LNCAP (cell line): ENCODE measurements around the gene TAF4.

Experiments used
- CTCF ChIP-seq: fragments of 450-650 bp; IDR thresholded peaks from 2 replicates; pipeline ENCODE4 v1.5.1; 2017; ENCODE audit warnings: mild to moderate bottlenecking

Gene TAF4

GRCh38 chr20:62056377-62056776 lies 9.3 kb downstream of the TAF4 start:
- no peak for TF ChIP-seq CTCF

GRCh38 chr20:62055106-62055861 lies 10.4 kb downstream of the TAF4 start:
- TF ChIP-seq CTCF, result no peak

GRCh38 chr20:62054451-62054953 lies 11.2 kb downstream of the TAF4 start:
- no peak for TF ChIP-seq CTCF

GRCh38 chr20:62053465-62054196 lies 12.1 kb downstream of the TAF4 start:
- no peak for TF ChIP-seq CTCF

- TF ChIP-seq CTCF, result no peak
These were observed 12.7 kb downstream of the TAF4 start for GRCh38 chr20:62052842-62053464.

- no peak for TF ChIP-seq CTCF
These were observed 13.3 kb downstream of the TAF4 start for GRCh38 chr20:62052336-62052841.

- no peak for TF ChIP-seq CTCF
These were observed 14.0 kb downstream of the TAF4 start for GRCh38 chr20:62051546-62052255.
